HG03175 (cell line): ENCODE data around the gene AHCYL1.

Experiments
- ATAC-seq: cut with Tn5 transposase; IDR thresholded peaks from one replicate; pipeline ENCODE4 v1.9.1; 2021; ENCODE audit warnings: mild to moderate bottlenecking, moderate library complexity; ENCODE audit not compliant: unreplicated experiment

AHCYL1 gene

GRCh38 chr1:110034451-110035235 is 50.1 kb downstream of the AHCYL1 start, which contains the start of gene STRIP1:
Gene STRIP1 (plus strand): TSS chr1:110034624. CDS start chr1:110034638, 14 bp downstream.
- peak; percentile 82 for ATAC-seq

- ATAC-seq, result no peak
These were observed 50.7 kb downstream of the AHCYL1 start for GRCh38 chr1:110035236-110035752.

- ATAC-seq, result no peak
These were observed 53.7 kb downstream of the AHCYL1 start for GRCh38 chr1:110038271-110038670.

- ATAC-seq, result no peak
These were observed 55.1 kb downstream of the AHCYL1 start for GRCh38 chr1:110039641-110040040.

- no peak for ATAC-seq
These were observed 56.0 kb downstream of the AHCYL1 start for GRCh38 chr1:110040548-110040947.

- no peak for ATAC-seq
These were observed 58.5 kb downstream of the AHCYL1 start for GRCh38 chr1:110043016-110043415.

GRCh38 chr1:110047463-110047862 is 62.9 kb downstream of the AHCYL1 start:
- ATAC-seq, result no peak

- no peak for ATAC-seq
These were observed 63.7 kb downstream of the AHCYL1 start for GRCh38 chr1:110048240-110048639.

GRCh38 chr1:110048923-110049601 is 64.5 kb downstream of the AHCYL1 start:
- ATAC-seq, result no peak

- no peak for ATAC-seq
These were observed 65.4 kb downstream of the AHCYL1 start for GRCh38 chr1:110049801-110050601.

GRCh38 chr1:110050602-110051261 is 66.2 kb downstream of the AHCYL1 start:
- no peak for ATAC-seq

- no peak for ATAC-seq
These were observed 66.7 kb downstream of the AHCYL1 start for GRCh38 chr1:110051262-110051648.

GRCh38 chr1:110053552-110054428 is 69.2 kb downstream of the AHCYL1 start:
- ATAC-seq, result peak; percentile 59

GRCh38 chr1:110055493-110056284 is 71.1 kb downstream of the AHCYL1 start:
- no peak for ATAC-seq

GRCh38 chr1:110056285-110056683 is 71.7 kb downstream of the AHCYL1 start:
- ATAC-seq, result no peak

- no peak for ATAC-seq
These were observed 72.2 kb downstream of the AHCYL1 start for GRCh38 chr1:110056776-110057175.

- no peak for ATAC-seq
These were observed 73.5 kb downstream of the AHCYL1 start for GRCh38 chr1:110057963-110058518.

- ATAC-seq, result no peak
These were observed 74.0 kb downstream of the AHCYL1 start for GRCh38 chr1:110058591-110058990.
